Prostate gland (tissue), 2 donors: Measurements from ENCODE around the gene SF3A1. TPM values are rescaled to one million over a fixed set of nuclear protein-coding genes. Genes with fewer than 3 reads are reported as not detected.
A peak's percentile ranks its signal among the peaks of the same experiment; 100 is the strongest.

ENCODE experiments used
- DNase-seq: peaks from one replicate; pipeline ENCODE4 v3.0.0-alpha.2; 2019; ENCODE audit warnings: low spot score
- H3K27ac ChIP-seq, 2 donors: fragments of 200-600 bp; sonication (generic); 2 replicates each; pipeline ENCODE4 v1.5.1; 2017 to 2019
- H3K27me3 ChIP-seq: fragments of 200-600 bp; sonication (generic); replicated peaks from 2 replicates; pipeline ENCODE4 v1.5.1; 2019; ENCODE audit not compliant: insufficient read depth
- H3K36me3 ChIP-seq, 2 donors: fragments of 200-600 bp; sonication (generic); 1 replicate in 1 of 2; 2 replicates in 1 of 2; pipeline versions ENCODE4 v1.5.1 to v1.8.1; 2017 to 2019
- H3K4me1 ChIP-seq: fragments of 200-600 bp; sonication (generic); replicated peaks from 2 replicates; pipeline ENCODE4 v1.5.1; 2019
- H3K4me3 ChIP-seq, 2 donors: fragments of 200-600 bp; sonication (generic); 2 replicates each; pipeline ENCODE4 v1.5.1; 2017 to 2019
- H3K9me3 ChIP-seq: fragments of 200-600 bp; sonication (generic); 2 replicates; pipeline ENCODE4 v1.5.1; 2017
- CTCF ChIP-seq, 4 experiments: fragments of 200-600 bp in 2 of 4; fragments of 450-650 bp in 2 of 4; sonication (generic) in 2 of 4; IDR thresholded peaks; 1 replicate in 3 of 4; 2 replicates in 1 of 4; pipeline ENCODE4 v1.5.1; 2016 to 2019; ENCODE audit warnings: antibody characterized with exemption in 4 of 4, mild to moderate bottlenecking in 2 of 4, moderate library complexity in 2 of 4
- POLR2A ChIP-seq: fragments of 450-650 bp; IDR thresholded peaks from one replicate; pipeline ENCODE4 v1.6.1; 2016; ENCODE audit warnings: antibody characterized with exemption, mild to moderate bottlenecking
- POLR2AphosphoS5 ChIP-seq: sonication (generic); formaldehyde crosslinking; IDR thresholded peaks from one replicate; pipeline ENCODE4 v1.6.1; 2017; ENCODE audit warnings: antibody characterized with exemption
- WGBS: methylation state at CpG from one replicate; pipeline ENCODE4 v1.1.5; 2018; 5-methylcytosine and 5-hydroxymethylcytosine counted together
- intact Hi-C: fragments of 100-400 bp; cut with DNase I; formaldehyde crosslinking; loops from one replicate; pipeline ENCODE4 v1.14.2; 2022
- total RNA-seq, 2 donors: library from RNA; depleted of rRNA; stranded (reverse); fragments of >200 nt; gene quantifications; one replicate each; pipeline ENCODE4 v1.1.0, GENCODE V29; 2016

SF3A1 gene
- total RNA-seq, 2 donors from 2014 or later = 108 to 134 TPM

- intact Hi-C loops = loop anchor here (2.0 kb wide), 1 partner anchor 27 kb away; the partner anchor contains the start of gene MTFP1
- WGBS = 18% methylated on average over 11 of the region's 11 CpGs
- Histone ChIP-seq H3K9me3 (no peaks in the 10 kb centered on the region), H3K27ac (peak overlapping the region; percentile 91 to 95), H3K27me3 (no peaks in the 10 kb centered on the region), H3K36me3 (no peaks in the 10 kb centered on the region), H3K4me1 (peaks cover 13% of the 10 kb centered on the region), H3K4me3 (peak overlapping the region; percentile 77 to 87)
- TF ChIP-seq POLR2AphosphoS5 = no peak
- no peak for DNase-seq
These were observed 41.3 kb upstream of the SF3A1 start for GRCh38 chr22:30397656-30398635.

- Histone ChIP-seq H3K36me3 (no peaks in the 10 kb centered on the region), H3K4me3 (peak within 1 kb of the TSS; percentile 77 to 87), H3K27ac (peak within 1 kb of the TSS; percentile 91 to 95), H3K27me3 (no peaks in the 10 kb centered on the region), H3K4me1 (peaks cover 16% of the 10 kb centered on the region), H3K9me3 (no peaks in the 10 kb centered on the region)
- TF ChIP-seq CTCF (IDR thresholded peaks at IDR 0.05) (no peak), POLR2AphosphoS5 (peak; percentile 74), POLR2A (peak; percentile 88)
- WGBS = under 1% methylated on average over 54 of the region's 56 CpGs
- intact Hi-C loops = loop anchor here (2.0 kb wide), 1 partner anchor 28 kb away; the partner anchor contains the start of gene MTFP1
- peak; percentile 79 for DNase-seq
These were observed 40.4 kb upstream of the SF3A1 start, which contains the start of gene SEC14L2 for GRCh38 chr22:30396871-30397655. TSS of gene SEC14L2 (plus strand) at chr22:30397018. CDS start at chr22:30397117, 99 bp downstream.

- TF ChIP-seq POLR2A = no peak
- TF ChIP-seq CTCF (IDR thresholded peaks at IDR 0.05) = no peak
- TF ChIP-seq POLR2AphosphoS5 = no peak
- 91% methylated on average over 3 of the region's 3 CpGs for WGBS
- H3K36me3 ChIP-seq = no peaks in the 10 kb centered on the region
These were observed 37.2 kb upstream of the SF3A1 start for GRCh38 chr22:30393885-30394284.

DNA sequence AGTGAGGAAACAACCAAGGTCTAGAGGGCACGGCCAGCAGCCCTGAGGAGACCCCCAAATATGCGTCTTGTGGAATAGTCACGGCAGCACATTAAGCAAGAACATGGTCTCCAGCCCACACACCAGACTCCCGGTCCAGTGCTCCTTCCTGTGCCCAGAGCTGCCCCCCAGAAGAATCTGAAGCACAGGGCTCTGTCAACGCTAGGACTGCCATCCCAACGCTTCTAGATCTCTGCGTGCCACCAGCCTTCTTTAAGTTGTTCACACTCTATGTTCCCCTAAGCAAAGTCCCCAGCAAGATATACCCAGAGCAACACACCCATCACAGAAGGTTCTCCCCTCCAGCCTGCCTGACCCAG, 36.6 kb upstream of the SF3A1 start:
- Histone ChIP-seq H3K36me3 (no peaks in the 10 kb centered on the region), H3K4me1 (peaks cover 10% of the 10 kb centered on the region), H3K27me3 (no peaks in the 10 kb centered on the region), H3K27ac (peak overlapping the region; percentile 81 to 95), H3K9me3 (no peaks in the 10 kb centered on the region), H3K4me3 (no peak overlapping the region)
- no peak for DNase-seq
- TF ChIP-seq POLR2A (no peak), CTCF (IDR thresholded peaks at IDR 0.05) (no peak), POLR2AphosphoS5 (no peak)
- intact Hi-C loops = loop anchor here (5.0 kb wide), 1 partner anchor 94 kb away; no protein-coding TSS in a partner anchor
- WGBS = 80% methylated on average over 7 of the region's 7 CpGs

More at GRCh38 chr22:30393885-30394284, 37.2 kb upstream of the SF3A1 start:
- Histone ChIP-seq H3K27me3 (no peaks in the 10 kb centered on the region), H3K9me3 (no peaks in the 10 kb centered on the region), H3K4me1 (peaks cover 15% of the 10 kb centered on the region), H3K27ac (peak overlapping the region; percentile 81 to 95), H3K4me3 (no peak overlapping the region)
- intact Hi-C loops = loop anchor here (5.0 kb wide), 1 partner anchor 93 kb away; no protein-coding TSS in a partner anchor
- no peak for DNase-seq
